Gastrocnemius medialis (tissue), 4 donors: Measurements from ENCODE around the gene PRPH.

Source experiments
- POLR2A ChIP-seq, 2 donors: fragments of 450-650 bp; IDR thresholded peaks; one replicate each; pipeline ENCODE4 v1.6.1; 2017; ENCODE audit warnings: antibody characterized with exemption in 2 of 2, mild to moderate bottlenecking in 2 of 2, moderate library complexity in 2 of 2
- TF ChIP-seq, protein P1 (sequence below), 5 experiments: fragments of 450-650 bp in 3 of 5; fragments of 200-600 bp in 2 of 5; sonication (generic) in 2 of 5; IDR thresholded peaks in 4 of 5; conservative IDR thresholded peaks in 1 of 5; 1 replicate in 4 of 5; 2 replicates in 1 of 5; pipeline ENCODE4 v1.5.1; 2016 to 2019; ENCODE audit warnings: antibody characterized with exemption in 5 of 5, mild to moderate bottlenecking in 3 of 5, moderate library complexity in 3 of 5

DNA sequence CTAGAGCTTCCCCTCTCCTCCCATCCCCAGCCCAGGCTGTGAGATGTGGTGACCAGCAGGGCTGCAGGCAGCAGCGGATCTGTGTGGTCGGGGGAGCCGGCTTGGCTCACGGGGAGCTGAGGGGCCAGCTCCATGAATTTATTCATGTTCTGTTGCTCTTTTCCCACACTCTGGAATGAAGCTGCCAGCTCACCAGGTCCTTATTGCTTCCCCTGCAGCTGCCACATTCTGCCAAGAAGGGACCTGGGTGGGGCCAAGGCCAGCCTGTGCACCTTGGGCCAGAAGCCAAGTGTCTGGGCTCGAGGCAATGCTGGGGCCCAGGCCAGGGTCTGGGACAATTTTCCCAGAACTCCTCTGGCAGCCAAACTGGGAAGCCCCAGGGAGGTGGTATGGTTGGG lies 44.5 kb downstream of the PRPH start:
- TF ChIP-seq, protein P1, sequence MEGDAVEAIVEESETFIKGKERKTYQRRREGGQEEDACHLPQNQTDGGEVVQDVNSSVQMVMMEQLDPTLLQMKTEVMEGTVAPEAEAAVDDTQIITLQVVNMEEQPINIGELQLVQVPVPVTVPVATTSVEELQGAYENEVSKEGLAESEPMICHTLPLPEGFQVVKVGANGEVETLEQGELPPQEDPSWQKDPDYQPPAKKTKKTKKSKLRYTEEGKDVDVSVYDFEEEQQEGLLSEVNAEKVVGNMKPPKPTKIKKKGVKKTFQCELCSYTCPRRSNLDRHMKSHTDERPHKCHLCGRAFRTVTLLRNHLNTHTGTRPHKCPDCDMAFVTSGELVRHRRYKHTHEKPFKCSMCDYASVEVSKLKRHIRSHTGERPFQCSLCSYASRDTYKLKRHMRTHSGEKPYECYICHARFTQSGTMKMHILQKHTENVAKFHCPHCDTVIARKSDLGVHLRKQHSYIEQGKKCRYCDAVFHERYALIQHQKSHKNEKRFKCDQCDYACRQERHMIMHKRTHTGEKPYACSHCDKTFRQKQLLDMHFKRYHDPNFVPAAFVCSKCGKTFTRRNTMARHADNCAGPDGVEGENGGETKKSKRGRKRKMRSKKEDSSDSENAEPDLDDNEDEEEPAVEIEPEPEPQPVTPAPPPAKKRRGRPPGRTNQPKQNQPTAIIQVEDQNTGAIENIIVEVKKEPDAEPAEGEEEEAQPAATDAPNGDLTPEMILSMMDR (IDR thresholded peaks at IDR 0.05 in 4 of 5, conservative IDR thresholded peaks at IDR 0.05 in 1 of 5) = no peak
- no peak for TF ChIP-seq POLR2A (IDR thresholded peaks at IDR 0.05)
